Activated effector memory CD4-positive, alpha-beta T cell treated with anti-CD3 and anti-CD28 coated beads, Interleukin-2, amount 50 U/mL, for 16 hours (primary cell): ENCODE results near the gene MSL3.
A peak's percentile ranks its signal among the peaks of the same experiment; 100 is the strongest.

Experiments
- DNase-seq: peaks from one replicate; pipeline ENCODE4 v3.0.0-alpha.2; 2020

Gene MSL3

GRCh38 chrX:11757719-11758399, at the start of gene MSL3:
Gene MSL3 (plus strand): TSS chrX:11758237. CDS start chrX:11758264, 27 bp downstream.
- peak; percentile 86 for DNase-seq

DNA sequence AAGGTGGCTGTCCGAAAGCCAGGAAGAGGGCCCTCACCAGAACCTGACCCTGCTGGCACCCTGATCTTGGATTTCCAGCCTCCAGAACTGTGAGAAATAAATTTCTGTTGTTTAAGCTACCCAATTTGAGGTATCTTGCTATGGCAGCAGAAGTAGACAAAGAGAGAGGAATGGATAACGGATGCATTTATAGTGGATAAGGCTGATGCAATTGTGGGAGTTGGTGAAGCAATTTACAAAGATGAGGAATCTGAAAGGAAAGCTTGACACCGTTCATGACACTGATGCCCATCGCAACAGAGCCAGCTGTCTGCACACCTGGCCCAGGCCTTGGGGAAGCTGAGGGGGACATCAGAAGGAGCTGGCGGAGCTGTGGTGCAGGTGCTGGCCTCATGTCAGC, 35.7 kb upstream of the MSL3 start:
- no peak for DNase-seq

- DNase-seq, result no peak
Measured at GRCh38 chrX:11724122-11725017, 33.7 kb upstream of the MSL3 start.

- no peak for DNase-seq
Measured at GRCh38 chrX:11725631-11726442, 32.2 kb upstream of the MSL3 start.

GRCh38 chrX:11728556-11728955, 29.5 kb upstream of the MSL3 start:
- DNase-seq, result no peak

GRCh38 chrX:11733614-11734013, 24.4 kb upstream of the MSL3 start:
- no peak for DNase-seq

DNA sequence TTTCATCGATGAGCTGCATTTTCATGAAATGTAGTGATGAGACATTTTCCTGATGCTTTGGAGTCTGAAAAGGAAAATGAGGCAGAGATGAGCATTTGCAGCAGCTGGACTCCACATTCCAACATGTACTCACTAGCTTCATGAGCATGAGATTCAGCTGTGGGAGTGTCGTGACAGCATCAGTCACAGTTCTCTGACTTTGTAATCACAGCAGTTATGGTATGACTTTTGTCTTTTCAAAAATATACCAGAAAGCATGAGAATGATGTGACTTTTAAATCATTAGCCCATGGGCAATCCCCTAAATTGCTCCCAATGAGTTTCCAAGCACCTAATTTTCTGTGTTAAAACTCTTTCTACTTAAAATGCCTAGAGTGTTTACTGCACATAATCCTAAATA, 18.3 kb upstream of the MSL3 start:
- DNase-seq, result no peak

- DNase-seq, result no peak
Measured at GRCh38 chrX:11740794-11741193, 17.2 kb upstream of the MSL3 start.

DNA sequence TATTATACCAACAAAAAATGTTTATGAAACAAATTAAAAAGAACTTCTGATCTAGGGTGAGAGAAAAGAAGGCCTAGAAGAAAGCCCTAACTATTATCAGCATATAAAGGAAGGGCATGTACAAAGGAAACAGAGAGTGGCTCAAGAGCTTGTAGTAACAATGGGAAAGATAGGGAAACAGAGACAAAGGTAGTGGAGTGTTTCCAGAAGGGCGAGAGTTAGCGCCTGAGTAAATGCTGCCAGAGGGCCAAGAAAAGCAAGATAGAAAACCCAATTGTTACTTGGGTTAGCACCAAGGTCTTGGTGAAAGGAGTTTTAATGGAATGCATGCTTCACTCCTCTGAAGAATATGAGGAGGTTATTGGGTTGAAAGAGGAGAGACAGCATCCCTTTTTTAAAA, 16.5 kb upstream of the MSL3 start:
- DNase-seq, result no peak

GRCh38 chrX:11745881-11746280, 12.2 kb upstream of the MSL3 start:
- DNase-seq, result no peak

GRCh38 chrX:11750046-11750445, 8.0 kb upstream of the MSL3 start:
- no peak for DNase-seq

GRCh38 chrX:11750694-11751093, 7.3 kb upstream of the MSL3 start:
- no peak for DNase-seq

DNA sequence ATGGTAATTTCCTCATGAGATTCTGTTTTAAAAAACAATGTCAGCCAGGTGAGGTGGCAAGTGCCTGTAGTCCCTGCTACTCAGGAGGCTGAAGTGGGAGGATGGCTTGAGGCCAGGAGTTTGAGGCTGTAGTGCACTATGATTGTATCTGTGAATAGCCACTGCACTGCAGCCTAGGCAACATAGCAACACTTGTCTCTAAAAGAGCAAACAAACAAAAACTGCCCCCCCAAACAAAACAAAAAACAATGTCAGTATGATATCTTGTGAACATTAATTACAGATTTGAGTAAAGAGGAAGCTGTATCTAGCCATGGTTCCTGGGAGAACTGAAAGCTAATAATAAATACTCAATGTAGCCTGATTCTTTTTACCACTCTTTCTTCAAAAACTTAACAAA, 6.8 kb upstream of the MSL3 start:
- DNase-seq, result no peak

GRCh38 chrX:11753668-11754067, 4.4 kb upstream of the MSL3 start:
- DNase-seq, result no peak

DNA sequence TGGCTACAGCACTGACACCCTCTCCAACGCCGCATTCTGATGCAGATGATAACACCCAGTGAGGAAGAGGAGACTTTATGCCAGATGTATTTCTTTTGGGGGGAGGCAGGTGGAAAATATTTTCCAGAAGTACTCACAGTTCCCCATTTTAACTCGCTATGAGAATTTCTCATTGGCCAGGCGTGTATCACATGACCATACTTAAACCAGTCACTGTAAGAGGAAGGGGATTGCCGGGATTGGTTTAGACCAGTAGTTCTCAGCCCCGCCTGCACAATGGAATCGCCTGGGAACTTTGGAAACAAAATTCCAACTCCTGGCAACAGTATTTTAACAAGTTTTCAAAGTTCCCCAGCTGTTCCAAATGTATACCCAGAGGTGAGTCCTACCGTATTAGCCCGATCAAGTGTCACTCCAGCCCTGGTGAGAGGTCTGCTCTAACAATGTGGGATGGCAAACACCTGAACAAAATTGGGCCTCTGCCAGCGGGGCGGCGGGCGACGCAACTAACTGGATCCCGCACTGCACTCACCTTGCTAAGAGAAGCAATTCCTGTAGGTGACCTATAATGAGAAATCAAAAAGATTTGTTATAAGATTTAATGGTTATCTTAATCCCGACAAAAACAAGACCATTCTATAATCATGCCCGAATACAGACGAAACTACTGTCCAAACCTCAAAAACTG, 2.9 kb upstream of the MSL3 start:
- no peak for DNase-seq

DNA sequence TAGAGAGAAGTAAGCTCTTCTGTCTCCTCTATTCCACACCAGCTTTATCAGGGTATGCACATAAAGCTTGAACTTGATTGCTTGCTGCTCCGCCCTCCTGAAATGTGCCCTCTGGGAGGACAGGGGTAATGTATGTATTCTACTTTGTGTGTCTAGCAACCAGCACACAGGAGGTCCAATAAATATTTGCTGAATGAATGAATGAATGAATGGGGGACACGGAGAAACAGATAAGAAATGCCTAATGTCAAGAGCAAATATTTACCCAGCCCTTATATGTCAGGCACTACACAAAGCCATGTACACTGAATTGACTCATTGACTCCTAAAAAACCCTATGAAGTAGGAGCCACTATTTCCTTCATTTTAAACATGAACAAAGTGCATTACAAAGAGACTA, 2.3 kb upstream of the MSL3 start:
- DNase-seq, result no peak

DNA sequence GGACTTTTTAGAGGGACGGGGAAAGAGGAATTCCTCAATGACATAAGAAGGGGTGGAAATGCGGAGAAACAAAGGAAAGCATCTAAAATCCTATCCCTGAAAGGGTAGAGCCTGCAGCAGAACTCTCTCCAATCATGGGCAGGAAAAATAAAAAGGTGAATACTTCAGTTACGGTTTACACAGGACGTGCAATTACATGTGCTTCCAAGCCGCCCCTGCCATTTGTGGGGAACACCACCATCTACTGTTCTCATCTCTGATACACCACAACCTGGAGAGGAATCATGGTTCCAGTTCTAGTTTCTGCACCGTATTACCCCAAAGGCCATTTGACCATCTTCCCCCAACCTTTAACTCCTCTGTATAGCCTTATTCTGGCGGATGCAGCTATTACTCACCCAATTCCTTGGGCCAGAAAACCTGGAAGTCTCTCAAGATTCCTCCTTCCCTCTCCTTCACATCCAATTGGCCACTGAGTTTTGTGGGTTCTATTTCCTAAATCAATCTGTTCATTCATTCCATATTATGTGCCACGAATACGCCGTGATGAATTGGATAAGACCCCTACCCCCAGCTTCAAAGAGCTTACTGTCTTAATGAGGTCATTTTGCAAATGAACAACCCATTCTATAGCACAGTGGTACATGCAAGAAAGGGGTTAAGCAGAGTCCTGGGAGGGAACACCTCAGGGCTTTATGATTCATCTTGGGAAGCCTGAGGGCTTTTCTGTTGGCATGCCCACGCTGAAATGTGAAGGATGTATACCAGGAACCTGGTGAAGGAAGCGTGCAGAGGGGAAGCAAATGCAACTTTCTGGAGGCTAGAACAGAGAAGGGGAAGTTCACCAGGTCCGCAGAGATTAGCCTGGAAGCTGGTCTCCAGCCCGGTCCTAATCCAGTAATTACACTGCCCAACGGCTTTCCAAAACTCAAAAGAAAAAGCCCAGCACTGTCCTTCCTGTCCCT, 1.4 kb upstream of the MSL3 start:
- no peak for DNase-seq

DNA sequence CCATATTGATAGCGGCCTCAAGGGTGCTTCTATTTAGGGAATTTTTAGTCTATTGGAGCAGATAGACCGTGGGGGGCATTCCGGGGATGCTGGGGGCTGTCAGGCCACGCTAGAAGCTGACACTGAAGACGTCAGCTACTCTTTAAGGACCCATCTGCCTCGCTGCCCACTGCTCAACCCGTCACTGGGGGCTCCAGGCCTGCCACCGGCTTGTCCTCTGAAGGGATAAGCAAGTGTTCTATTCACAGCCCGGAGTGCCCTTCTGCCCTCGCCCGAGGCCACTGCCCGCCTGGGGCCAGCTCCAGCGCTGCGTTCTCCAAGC, 679 bp upstream of the MSL3 start:
- DNase-seq, result no peak

- DNase-seq, result peak; percentile 95
Measured at GRCh38 chrX:11758400-11759171, 549 bp downstream of the MSL3 start.

DNA sequence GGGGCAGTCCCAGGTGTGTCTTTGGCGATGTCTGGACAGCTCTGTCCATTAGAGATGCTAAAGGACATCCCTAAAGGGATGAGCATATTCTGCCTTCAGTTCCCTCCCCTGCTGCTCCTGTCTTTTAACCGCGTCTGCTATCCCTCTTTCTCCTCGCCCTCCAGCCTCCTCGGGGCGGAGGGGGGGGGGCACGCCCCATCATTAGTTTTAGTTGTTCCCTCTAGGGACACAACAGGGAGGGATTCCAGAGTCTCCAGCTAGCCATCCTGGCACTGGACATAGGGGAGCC, 1.1 kb downstream of the MSL3 start:
- no peak for DNase-seq
